Left renal cortex interstitium (tissue), 4 donors: ENCODE measurements around the gene SUGCT. TPM values are rescaled to one million over a fixed set of nuclear protein-coding genes. Genes with fewer than 3 reads are reported as not detected.
"Not testable (repeated sequence)": the region's sequence is repeated elsewhere in the genome, so short reads cannot be mapped to it uniquely, and the experiment has no call there.

ENCODE experiments used
- DNase-seq, 4 donors: peaks; one replicate each; pipeline ENCODE4 v3.0.0-alpha.2; 2013; ENCODE audit warnings: low read depth in 4 of 4, low spot score in 2 of 4, missing footprints in 1 of 4
- polyA plus RNA-seq, 4 donors: library from polyadenylated mRNA; unstranded; fragments of 120-200 nt; gene quantifications; one replicate each; pipeline ENCODE4 v1.2.1, GENCODE V29; 2013; ENCODE audit not compliant: insufficient read length in 4 of 4

SUGCT gene
- polyA plus RNA-seq, 4 donors = 11.4 to 16.5 (median 12.5) TPM

DNA sequence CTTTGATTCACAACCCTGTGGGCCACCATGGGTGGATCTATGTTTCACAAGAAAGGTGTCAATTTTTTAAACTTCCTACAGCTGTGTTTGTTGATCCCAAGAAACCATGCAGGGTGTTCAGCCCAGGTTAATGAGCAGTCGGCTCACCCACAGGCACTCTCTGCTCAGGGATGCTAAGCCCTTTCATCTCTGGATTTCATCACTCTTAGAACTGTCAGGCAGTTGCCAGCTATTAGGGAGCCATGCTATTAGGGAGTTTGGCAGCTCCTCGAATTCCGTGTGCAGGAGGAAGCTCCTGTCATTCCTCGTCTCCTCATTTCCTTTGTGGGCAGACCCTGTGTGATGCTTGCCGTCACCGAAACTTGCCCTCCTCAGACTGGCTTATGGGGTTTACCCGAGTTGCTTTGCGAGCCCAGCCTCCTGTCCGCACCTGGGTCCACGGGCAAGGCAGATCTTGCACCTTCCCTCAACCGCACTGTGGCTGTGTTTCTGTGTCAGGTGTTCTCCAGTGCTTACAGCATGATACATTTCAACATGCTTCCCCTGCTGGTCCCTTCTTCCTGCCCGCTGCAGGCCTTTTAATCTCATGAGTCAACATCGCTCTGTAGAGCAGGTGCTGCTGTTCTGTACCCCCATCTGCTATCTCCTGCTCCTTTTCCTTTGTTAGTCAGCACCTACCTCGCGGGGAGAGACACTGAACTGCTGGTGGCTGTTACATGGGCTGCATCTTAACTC, 509.8 kb downstream of the SUGCT start:
- DNase-seq = no peak

DNA sequence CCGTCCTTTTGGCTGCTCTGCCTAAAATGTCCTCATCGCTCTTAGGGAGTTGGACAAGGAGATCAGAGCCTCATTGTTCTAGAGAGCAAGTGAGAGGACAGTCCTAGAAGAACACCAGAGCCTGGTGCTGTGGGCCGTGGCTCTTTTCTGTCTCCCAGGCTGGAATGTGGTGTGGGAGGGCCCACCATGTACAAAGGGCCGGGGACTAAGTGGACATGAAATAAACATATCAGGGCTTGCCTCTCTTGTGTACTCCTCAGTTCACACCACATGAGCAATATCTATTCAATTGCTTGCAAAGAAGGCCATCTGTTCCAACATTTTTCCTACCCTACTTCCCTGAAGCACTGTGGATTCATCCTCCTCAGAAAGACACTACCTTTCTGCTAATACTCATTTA, 510.4 kb downstream of the SUGCT start:
- no peak for DNase-seq

DNA sequence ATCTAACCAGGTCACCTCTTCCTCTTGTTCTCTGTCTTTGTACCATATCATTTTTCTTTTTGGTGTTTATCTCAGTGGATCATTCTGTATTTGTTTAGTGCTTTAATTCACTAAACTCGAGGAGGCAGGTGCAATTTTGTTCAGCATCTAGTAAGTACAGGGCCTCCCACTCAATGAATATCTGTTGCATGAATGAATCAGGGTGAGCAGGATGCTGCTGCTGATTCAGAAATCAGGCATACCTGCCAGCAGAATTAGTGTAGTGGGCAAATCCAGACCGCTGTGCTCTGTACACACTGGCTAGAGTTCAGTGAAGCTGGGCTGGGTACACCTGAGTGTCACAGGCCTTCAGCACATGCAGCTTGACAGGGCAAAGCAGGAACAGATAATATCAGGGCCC, 511.9 kb downstream of the SUGCT start:
- no peak for DNase-seq

DNA sequence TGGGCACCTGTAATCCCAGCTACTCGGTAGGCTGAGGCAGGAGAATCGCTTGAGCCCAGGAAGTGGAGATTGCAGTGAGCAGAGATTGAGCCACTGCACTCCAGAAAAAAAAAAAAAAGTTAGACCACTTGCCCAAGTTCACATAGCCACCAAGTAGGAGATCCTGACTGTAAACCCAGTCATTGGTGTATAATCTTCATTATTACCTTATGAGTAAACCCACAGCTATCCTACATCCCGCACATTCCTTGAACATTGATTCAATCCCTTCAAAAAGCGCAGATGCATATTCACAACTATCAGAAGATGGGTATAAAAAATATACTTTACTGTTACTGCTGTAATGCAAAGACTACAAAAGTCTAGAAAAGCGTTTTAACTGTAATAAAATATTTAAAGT, 512.9 kb downstream of the SUGCT start:
- DNase-seq = no peak

DNA sequence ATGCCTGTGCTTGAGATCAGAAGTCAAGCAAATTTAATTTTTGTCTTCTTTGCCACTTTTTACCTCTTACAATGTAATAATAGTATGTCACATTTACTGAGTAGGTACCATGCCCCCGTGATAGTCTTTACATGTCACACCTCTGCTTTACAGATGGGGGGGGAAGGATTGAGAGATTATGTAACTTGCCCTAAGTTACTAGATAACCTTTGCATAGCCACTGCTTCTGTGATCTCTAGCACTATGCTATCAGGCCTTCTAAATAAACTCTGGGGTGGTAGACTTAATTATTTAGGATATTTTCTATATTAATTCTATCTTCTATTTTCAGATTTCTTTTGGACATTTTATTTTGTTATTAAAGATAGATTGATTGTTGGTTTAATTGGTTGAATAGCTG, 514.4 kb downstream of the SUGCT start:
- DNase-seq = no peak

DNA sequence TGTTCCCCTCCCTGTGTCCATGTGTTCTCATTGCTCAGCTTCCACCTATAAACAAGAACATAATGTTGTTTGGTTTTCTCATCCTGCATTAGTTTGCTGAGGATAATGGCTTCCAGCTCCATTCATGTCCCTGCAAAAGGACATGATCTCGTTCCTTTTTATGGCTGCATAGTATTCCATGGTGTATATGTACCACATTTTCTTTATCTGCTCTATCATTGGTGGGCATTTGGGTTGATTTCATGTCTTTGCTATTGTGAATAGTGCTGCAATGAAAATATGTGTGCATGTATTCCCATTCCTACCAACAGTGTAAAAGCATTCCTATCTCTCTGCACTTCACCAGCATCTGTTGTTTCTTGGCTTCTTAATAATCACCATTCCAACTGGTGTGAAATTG, 516.1 kb downstream of the SUGCT start:
- not testable (repeated sequence) for DNase-seq

DNA sequence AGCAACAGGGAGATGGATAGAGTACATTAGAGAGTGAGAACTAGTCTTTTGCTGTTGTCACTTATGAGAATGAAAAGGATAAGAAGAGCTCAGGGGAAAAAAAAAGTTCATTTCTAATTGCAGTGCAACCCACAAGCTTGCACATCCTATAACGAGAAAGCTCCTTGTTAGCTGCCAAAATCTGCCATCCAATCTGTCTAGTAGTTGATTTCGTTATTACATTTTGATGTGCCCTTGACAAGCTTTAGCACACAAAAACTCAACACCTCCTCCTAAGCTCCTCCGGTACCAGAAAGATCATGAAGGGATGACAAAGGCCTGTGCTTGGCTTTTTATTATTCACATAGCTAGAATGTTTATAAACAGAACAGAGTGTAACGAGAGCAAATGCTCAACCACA, 519.4 kb downstream of the SUGCT start:
- DNase-seq = no peak

DNA sequence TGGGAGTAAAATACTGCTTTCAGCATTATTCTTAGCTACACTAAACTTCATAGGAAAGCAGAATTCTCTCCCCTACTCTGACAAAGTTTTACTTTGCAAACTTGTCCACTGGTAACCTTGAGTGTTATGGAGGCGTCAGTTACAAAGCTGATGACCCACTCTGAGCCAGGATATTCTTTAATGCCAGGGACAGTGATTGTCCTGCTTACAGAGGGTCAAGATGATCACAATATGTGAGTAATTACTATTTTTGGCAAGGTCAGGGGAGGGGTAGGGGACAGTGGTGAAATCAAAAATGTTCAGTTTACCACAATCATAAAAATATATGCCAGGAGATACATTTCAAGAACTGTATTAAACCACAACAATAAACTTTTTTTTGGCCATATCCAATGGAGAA, 520.6 kb downstream of the SUGCT start:
- no peak for DNase-seq

DNA sequence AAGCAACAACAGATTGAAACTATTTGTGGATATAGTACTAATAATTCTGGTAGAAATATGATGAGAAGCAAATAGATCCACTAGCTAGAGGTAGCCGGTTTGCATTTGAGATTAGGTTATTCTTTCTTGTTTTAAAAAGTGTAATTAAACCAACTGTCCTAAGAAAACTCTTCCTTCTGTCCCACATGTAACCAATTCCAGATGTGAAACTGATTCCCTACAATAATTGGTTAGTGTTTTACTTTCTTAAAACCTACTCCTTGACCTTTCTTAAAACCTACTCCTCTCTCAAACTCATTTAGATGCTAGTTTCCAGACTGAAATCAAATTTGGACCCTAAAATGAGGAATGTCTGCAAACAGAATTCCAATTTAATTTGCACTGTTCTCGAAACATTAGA, 521.5 kb downstream of the SUGCT start:
- DNase-seq = no peak

DNA sequence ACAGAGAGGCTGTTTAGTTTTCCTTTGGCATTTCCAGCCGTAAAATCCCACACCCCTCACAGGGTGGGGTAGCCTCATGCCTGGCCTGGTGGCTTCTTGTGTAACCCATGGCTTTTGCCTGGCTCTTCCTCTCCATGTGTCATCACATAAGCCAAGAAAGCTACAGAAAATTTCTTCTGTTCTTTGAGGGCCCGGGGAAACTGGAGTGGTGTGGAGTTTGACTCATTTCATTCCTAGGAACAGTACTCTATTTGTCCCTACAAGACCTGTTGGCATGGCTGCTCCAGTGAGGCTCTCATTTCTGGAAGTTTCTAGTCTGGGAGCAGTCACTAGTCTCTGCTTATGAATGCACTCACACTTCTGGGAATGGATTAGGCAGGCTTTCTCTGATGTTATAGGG, 523.9 kb downstream of the SUGCT start:
- no peak for DNase-seq

DNA sequence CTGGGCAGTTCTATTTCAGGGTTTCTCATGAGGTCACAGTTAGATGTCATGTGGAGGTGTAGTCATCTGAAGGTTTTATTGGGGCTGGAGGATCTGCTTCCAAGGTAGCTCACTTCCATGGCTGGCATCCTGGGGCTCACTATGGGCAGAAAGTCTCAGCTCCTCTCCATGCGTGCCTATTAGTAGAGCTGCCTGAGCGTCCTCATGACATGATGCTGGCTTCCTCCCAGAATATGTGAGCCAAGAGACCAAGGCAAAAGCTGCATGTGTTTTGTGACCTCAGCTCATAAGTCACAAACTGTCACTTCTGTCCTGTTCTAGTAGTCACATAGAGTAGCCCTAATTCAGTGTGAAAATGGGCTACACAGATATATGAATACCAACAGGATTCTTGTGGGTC, 524.4 kb downstream of the SUGCT start:
- no peak for DNase-seq

DNA sequence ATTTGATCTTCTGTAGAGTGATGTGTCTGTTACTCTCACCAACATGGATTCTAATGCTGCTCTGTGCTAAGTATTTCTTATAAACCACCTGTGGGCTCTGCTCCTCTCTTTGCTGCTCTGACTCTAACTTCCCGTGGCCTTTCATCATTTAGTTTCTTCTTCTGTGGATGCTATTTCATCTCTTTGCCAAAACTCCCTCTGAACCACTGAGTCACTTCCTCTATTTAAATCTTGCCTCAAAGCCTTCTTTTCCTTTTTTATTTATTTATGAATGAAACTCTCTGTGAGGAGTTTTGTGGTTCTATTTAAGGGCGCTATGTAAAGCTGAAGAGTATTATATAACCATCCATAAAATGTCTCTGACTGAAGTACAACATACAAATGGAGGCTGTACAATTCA, 538.5 kb downstream of the SUGCT start:
- no peak for DNase-seq

DNA sequence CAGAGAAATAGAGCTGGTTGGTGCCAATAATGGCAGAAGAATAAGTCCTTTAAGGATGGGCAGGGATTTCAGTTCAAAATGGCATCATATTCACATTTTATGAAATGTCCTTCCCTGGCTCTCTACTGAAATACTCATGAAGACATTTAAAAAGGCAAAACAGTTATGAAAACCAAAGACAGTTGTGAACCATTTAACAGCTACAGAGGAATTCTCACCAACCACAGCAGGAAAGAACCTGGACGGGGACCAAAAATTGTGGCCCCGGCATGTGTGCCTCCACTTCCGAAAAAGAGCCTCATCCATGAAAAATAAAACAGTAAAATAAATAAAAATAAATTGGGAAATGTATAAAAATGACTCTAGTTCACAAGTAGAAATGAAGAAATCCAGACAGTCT, 539.5 kb downstream of the SUGCT start:
- DNase-seq = no peak

DNA sequence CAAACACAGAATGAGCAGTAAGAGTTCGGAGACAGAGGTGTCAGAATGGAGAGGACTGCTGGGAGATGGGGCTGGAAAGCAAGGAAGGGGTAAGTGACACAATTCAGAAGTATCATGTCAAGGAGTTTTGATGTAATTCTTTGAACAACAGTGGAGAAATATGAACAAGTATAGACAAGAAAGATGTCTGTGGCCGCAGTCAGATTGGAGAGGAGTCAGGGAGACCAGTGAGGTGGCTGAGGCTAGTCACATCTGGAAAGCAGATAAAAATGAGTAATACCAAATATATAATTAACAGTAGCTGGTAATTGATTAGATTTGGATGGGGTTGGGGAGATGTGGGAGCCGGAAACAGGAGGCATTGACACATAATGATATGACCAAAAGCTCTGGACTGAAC, 540.9 kb downstream of the SUGCT start:
- DNase-seq = no peak

DNA sequence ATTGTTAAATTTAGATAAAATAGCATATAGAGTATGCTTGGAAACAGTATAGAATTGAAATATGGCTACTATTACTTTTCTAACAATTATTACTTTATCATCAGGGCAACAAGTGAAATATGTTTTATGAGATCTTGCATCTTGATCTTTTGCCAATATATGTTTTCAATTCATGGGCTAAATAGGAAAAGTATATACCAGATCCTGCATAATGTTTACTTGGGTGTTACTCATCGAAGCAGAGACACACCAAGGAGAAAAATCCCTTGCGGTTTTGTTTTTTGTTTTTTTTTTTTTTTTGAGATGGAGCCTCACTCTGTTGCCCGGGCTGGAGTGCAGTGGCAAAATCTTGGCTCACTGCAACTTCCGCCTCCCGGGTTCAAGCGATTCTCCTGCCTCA, 541.4 kb downstream of the SUGCT start:
- DNase-seq = no peak

DNA sequence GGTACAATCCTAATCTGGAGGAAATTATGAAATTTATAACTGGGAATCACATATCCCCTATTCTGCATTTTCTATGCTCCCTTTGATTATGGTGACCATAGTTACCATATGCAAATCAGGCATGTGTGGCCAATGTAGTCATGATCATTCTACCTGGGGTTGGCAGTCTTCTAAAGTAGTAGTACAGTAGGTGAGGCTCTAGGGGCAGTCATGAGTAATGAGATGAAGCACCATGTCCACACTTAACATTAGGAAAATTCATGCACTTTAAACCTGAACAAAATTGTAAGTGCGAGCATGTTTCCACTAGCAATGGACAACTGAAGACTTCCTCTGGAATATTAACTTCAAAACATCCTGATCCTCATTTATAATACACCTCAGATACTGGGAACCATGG, 545.9 kb downstream of the SUGCT start:
- DNase-seq = no peak

DNA sequence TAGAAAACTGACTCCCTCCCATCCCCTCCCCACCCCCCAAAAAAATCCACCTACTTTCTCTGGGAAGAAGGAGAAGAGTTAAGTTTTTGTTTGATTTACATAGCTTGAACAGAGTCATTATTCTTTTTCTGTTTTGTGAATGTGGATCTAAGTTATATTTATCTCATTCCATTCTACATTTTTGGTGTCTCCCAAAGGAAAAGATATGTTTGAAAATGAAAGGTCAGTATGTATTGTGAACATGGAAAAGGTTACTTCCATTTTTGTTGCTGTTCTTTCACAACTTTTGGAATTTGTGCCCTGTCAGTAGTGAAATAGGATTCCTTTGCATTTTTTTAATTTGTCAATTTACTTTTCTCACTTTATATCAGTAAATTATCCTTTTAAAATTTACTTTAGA, 547.9 kb downstream of the SUGCT start:
- no peak for DNase-seq

DNA sequence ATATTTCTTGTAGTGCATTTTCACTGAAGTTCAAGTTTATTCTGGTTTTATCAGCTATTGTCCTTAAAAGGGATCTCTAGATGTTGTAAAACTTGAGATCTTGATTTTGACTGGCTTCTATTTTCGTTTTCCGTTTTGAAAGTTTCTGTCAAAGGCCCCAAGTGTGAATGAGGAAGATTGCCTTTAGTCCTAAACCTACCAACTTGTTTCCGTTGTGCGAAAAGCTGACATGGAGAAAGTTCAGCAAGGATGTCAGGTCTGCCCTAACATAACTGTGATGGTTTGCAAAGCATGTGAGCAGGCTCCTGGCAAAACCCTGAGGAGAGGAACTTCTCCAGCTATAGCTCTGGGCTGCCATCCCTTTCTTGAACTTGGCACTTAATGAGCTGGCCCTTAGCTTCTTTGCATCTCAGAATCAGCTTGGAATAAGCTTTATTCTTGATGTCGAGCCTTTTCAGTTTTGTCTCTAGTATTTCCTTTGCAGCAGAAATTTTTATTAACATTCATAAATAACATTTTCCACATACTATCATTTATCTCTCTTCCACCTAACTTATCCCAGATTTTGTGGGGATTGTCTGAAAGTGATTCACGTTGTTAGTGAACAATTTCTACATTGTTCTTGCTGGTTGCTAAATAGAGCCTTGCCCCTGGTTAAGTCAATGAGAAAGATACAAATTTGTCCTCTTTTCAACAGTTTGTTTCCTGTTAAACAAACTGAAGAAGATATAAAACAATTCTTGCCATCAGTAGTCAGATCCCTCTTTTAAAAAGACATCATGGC, 559.4 kb downstream of the SUGCT start:
- DNase-seq = no peak

DNA sequence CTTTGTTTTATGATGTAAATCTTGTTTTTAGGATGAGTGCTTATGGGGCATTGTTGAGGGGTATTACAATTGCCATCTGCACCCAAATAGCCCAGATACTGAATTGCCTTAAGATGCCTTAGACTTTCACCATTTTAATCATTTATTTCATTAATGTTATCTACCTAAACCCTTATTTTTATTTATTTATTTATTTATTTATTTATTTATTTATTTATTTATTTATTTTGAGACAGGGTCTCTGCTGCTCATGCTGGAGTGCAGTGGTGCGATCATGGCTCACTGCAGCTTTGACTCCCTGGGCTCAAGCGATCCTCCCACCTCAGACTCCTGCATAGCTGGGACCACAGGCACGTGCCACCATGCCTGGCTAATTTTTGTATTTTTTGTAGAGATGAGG, 560.2 kb downstream of the SUGCT start:
- no peak for DNase-seq

DNA sequence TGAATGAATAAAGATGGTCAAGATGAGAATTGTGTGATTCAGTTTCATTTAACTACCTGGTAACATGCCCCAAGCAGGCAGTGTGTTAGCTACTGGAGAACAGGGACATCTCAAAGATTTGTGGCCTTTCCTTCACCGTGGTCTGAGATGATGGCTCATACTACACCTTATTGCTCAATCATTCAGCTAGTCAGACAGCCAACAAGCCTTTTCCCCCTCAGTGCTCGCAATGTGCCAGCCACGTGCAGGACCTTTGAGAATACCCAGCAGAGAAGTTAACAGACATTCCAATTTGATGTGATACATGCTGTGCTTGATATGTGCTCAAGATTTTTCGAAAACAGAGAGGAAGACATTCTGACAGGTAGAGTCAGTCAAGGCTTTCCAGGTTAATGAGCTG, 562.8 kb downstream of the SUGCT start:
- no peak for DNase-seq

DNA sequence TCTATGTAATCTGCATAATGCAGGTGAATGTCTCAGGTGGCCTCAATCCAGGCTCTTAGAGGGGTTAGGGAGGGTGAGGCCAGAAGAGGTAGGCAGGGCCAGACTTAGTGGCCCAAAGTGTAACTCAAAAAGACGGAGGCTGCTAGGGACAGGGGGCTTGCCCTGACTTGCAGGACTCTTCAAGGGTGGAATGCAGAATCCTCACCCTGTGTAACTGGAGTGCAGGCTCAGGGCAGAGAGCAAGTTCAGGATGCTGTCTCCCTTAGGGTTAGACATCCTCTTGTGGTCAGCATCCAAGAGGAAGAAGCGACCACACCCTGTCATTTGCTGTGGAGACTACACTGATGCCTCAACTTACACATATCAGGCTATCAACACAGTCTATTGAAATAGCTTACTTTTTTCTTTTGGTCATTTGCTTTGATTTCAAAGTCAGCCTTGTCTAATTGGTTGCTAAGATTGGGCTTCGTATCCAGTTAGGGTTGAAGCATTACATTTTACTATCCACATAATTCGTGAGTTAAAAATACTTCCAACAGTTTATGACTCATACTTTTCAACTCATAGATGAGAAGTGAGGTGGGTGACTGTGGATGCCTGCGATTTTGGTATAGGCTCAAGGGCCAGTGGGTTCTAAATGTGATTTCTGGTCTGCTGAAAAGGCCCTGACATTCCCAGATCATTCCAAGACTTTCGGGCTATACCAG, 563.6 kb downstream of the SUGCT start:
- no peak for DNase-seq

DNA sequence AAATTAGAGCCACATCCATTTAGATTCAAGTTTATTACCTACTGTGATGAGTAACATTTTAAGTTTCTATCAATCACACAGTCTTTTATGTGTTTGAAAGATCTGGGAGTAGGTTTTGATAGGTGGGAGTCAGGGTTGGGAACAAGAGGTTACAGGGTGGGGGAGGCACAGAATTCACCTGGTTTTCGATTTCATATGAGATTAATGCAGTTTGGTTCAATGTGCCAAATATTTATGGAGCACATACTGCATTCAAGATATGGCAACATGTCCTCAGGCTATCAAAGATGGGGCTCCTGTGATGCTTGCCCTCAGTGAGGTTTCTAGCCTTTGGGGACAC, 564.1 kb downstream of the SUGCT start:
- no peak for DNase-seq
